Activated CD8-positive, alpha-beta memory T cell treated with anti-CD3 and anti-CD28 coated beads for 48 hours (primary cell): ENCODE results near the gene NTMT1.
"Not testable (repeated sequence)": the region's sequence is repeated elsewhere in the genome, so short reads cannot be mapped to it uniquely, and the experiment has no call there.

ENCODE experiments used
- DNase-seq, 3 experiments: peaks; one replicate each; pipeline ENCODE4 v3.0.0-alpha.2; 2020; ENCODE audit warnings: low read depth in 2 of 3, low spot score in 2 of 3

The NTMT1 gene

DNA sequence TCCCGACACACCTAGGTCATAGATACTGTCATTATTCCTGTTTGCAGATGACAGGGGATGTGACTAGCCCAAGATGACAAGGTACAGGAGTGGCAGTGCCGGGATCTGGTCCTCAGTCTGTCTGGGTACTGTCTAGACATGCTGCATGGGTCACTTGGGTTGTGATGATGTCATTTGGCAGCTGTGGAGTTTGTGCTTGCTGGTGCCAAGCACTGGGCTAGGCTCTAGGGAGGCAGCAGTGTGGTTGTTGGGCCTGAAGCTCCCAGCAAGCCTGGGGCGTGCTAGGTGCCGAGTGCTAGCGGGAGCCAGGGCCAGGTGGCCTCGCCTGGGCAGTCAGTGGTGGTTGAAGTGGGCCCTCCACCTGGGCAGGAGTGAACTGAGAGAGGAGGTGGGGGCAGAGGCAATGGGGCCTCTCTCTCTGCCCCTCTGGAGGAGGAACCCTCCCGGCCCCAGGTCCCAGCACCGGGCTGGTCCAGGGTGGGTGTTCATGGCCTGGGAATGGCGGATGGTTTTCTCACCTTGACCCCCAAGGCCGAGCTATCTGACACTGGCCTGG is 24.8 kb downstream of the NTMT1 start:
- DNase-seq, result no peak

DNA sequence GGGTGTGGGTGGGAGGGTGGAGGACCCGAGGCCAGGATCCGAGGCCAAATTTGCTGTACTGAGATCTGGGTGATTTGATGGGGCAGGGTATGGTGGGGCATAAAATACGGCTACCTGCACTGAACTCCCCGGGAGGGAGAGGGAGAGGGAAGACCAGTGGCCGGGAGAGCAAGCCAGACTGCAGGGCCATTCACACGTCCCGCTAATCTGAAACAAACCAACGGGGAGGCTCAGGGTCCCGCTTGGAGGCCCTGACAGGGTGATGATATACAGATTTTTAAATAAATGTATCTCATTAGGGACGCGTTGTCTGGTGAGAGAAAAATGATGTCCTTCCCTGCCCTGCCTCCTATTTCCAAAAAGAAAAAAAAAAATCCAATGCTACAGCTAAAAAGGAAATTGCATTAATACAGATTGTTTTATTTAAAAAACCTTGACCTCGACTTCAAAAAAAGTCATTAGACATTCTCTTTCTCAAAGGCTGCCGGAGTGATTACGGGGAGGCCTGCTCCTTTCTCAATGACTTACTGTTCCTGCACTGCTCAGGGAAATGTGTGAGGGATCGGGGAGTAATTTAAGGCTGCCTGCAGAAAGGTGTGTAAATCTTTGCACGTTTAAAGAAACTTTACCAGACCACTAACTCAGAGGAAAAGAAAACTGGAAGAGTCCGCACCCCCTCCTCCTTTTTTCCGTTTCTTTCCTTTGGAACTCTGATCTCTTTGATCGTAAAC is 28.0 kb downstream of the NTMT1 start:
- no peak for DNase-seq

DNA sequence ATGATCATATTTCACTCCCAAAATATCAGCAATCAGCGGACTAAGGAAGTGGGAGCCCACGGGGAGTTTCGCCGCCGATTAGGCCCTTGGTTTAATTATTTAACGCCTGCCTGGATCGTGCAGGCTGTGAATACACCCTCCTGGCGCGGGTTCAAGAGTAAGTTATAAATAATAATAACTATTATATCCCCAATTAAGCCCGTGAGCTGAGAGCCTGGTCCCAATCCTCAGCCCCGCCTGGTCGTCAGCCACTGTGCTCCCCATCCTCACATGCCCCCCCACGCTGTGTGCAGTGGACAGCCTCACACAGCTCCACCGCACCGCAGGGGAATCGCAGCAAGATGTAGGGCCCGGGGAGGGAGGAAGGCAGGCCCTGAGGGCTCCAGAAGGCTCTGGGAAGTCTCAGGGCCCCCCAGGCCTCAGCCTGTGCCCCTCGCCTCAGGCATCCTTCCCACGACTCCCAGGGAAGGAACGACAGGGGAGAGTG is 28.6 kb downstream of the NTMT1 start:
- no peak for DNase-seq

DNA sequence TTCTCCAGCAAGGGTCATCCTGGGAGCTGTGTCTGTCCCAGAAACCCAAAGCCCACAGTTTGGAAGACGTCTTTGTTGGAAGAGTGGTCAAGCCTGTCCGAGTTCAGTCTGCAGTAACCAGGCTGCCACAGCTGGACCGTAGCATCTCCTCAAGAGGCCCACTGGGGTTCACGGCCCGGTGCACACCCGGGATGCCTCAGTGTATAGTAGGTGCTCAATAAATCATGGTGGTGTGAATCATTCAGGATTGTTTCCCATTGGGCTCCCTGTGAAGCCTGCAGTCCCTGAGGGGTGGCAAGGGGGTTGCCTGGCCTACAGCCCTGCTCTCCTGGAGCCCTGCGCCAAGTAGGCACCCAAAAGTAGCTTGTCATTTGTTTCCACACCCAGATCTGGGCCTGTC is 29.2 kb downstream of the NTMT1 start:
- DNase-seq, result no peak

DNA sequence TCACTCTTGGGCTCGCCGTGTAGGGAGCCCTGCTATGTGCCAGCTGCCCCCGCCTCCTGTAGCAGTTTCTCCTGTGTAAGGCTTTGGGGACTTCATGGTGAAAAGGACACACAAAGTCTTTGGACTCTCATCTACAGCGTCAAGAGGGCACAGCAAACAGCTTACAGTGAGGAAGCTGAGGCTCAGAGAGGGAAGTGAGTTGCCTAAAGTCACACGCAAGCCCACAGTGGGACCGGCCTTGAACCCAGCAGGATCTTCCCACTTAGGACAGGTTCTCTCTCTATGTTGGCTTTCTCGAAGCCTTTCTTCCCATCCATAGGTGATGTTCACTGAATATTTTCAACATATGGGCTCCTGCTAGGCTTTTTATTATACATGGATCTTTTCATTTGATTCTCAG is 29.7 kb downstream of the NTMT1 start:
- DNase-seq, result no peak

DNA sequence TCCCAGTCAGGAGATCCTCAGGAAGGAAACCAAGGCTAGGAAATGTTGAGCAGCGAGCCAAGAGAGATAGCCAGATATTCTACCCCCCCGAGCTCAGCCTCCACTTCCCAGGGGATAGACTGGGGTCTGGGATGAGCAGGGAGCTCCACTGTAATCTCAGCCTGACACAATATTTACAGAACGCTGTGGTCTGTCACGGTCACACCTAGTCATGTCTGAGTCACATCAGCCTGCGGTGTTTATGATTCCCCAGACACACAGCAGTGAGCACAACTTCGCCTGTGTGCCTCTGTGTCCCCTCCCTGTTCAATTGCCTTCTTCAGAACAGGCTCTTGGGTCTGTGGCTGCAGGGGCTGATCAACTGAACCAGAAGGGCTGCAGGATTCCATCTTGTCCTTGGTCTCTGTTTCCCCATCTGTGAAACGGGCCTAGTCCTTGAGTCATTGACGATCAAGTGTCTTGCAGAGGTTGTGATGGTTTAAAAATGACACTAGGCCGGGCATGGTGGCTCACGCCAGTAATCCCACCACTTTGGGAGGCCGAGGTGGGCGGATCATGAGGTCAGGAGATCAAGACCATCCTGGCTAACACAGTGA is 30.9 kb downstream of the NTMT1 start:
- DNase-seq, result no peak

DNA sequence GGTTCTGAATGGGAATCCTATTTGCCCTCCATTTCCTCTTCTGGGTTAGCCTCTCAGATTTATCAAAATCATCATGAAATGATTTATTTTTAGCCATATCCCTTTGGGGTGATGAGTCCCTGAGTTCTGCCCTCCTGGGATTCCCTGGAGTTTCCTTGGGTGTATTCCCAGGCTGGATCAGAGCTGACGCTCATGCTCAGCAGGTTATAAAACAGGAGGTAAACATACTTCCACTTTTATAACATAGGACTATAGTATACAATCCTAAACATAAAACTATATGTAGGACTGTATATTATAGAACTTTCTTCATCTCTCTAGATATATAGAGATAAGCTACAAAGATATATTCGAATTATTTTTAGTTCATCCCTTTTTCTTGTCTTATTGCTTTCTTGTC is 35.1 kb downstream of the NTMT1 start:
- DNase-seq, result no peak

DNA sequence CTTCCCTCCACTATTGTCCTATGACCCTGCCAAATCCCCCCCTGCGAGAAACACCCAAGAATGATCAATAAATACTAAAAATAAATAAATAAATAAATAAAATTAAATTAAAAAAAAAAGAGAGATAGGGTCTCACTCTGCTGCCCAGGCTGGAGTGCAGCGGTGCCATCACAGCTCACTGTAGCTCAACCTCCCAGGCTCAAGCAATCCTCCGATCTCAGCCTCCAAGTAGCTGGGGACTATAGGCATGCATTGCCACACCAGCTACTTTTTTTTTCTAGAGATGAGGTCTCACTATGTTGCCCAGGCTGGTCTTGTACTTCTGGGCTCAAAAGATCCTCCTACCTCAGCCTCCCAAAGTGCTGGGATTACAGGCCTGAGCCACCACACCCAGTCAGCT is 36.3 kb downstream of the NTMT1 start:
- not testable (repeated sequence) for DNase-seq

DNA sequence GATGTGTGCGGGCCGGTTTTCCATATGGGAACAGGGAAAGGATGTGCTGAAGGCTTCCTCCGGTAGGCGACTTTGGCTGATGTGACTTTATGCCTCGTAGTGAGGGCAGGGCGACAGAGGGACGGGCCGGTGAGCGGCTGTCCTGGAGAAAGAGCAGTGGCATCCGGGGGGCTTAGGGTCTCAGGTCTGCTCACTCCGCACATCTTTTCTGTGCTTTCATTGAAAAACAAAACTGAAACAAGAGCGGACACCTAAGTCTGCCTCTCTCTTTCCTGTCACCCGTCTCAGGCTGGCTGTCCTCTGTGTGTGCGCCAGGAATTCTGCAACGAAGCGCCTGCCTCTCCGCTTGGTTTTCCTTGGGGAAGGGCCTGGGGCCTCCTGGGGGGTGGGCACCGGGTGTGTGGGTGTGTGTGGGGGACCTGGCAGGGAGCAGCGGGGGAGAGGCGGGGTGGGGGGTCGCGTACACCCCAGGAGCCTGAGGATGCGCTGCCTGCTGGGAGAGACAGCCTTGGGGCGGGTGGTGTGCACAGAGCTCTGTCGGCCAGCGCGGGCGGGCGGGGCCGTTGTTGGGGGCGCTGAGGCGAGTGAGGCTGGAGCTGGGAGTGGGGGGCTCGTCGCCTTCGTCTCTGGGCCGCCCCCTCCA is 38.9 kb downstream of the NTMT1 start:
- DNase-seq, result no peak

DNA sequence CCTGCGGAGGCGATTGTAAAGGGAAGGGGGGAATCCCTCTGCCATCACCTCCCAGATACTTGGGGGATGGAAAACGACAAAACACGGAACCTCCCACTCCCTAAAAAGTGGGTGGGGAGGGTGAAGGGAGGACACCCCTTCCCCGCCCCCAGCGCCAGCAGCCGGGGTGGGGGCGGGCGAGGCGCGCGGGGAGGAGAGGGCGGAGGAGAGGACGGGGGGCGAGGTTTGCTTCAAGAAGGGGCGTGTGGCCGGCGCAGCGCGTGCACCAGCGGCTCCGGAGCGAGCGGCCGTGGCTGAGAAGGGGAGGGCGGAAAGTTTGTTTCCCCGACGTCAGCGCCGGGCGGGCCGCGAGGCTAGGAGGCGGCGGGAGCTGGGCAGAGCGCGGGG is 39.4 kb downstream of the NTMT1 start, which contains the start of gene PRRX2:
Gene PRRX2, plus strand, starts transcription at position 259 of the 387 bp plus-strand sequence. CDS start 221 bp downstream, outside the sequence.
- DNase-seq, result no peak

DNA sequence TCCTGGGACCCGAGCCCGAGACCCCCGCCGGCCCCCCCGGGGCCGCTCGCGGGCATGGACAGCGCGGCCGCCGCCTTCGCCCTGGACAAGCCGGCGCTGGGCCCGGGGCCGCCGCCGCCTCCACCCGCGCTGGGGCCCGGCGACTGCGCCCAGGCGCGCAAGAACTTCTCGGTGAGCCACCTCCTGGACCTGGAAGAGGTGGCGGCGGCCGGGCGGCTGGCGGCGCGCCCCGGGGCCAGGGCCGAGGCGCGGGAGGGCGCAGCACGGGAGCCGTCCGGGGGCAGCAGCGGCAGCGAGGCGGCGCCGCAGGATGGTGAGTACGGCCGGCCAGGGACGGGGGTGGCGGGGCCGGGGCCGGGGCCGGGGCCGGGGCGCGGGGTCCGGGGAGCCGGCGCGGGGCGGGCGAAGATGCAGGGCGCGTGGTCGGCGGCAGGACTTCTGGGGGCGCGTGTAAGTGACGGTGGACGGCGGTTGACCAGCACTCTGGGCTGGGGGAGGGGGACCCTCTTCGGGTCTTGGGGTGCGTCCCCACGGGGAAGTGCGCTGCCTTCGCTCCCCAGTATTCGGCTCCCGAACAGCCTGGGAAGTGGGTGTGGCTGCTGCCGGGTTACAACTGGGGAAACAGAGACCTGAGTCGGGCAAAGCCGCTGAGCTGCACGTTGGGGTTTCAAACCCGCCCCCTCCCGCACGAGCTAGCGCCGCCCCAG is 40.0 kb downstream of the NTMT1 start:
- no peak for DNase-seq

DNA sequence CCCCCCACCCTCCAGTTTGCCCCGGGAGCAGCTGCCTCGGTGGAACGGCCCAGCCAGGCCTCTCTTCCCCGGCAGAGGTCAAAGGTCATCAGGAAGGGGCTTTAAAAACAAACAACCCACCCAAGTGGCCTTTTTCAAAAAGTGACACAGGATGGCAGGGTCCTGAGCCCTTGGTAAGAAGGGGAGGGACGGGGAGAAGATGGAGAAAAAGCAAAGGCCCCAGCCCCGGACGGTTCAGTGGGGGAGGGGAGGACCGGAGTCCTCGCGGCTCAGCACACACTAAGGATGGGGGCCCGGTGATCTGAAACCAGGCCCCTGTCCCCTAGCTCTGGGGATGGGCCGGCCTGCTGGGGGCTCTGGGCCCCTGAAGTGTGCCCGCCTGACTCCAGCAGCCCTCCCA is 40.6 kb downstream of the NTMT1 start:
- no peak for DNase-seq

DNA sequence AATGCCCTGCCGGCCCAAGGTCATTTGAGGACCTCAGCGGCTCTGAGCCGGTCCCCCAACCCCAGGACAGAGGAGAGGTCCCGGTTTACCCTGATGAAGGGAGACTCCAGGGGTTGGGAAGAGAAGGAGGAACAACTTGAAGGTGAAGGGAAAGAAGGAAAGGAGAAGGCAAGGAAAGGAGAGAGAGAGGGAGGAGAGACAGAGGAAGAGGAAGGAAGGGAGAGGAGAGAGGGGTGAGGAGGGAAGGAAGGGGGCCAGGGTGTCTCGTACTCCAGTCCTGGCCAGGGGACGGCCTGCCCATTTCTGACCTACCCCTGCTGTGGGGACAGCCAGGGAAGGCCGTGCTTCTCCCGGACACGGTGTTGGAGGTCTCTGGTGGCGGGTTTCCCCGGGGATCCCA is 41.4 kb downstream of the NTMT1 start:
- no peak for DNase-seq

DNA sequence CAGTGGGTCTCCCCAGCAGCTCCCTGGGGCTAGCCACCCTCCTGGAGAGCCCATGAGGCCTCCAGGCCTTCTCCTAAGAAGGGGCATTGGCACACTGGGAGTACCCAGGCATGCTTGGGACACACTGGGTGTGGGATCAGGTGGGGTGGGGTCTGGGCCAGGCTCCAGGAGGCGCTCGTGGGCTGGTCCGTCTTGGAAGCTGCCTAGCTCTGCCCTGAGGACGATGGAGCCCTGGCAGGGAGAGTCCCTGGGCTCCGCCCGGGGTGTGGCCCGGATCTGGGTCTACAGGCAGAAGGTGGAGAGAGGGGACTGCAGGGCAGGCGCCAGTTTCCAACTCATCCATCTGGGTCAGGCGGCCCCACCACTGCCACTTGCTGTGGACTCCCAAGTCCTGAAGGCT is 41.9 kb downstream of the NTMT1 start:
- DNase-seq, result no peak

DNA sequence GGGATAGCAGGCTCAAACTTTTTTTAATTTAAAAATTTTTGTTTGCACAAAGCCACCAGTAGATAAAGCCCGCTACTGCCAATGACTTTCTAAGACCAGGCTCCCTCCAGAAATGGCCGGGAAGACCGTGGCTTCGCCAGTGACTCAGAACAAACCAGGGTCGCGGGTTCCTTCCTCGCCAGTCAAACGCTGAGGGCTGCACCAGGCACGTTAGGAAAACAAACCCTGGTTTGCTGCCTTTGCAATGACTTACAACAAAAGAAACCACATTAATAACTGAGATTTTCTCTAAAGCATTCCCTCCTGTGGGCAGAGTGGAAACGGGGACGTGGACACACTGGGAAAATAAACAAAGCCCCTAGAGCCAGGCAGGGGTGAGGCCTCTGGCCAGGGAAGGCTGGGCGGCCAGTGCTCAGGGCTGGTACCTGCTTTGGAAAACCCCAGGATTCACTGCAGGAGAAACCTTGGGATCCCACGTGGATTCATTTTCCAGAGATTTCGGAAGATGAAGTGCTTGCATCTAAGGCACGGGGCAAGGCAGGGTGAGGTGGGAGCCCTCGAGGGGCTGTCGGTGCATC is 43.3 kb downstream of the NTMT1 start:
- no peak for DNase-seq

DNA sequence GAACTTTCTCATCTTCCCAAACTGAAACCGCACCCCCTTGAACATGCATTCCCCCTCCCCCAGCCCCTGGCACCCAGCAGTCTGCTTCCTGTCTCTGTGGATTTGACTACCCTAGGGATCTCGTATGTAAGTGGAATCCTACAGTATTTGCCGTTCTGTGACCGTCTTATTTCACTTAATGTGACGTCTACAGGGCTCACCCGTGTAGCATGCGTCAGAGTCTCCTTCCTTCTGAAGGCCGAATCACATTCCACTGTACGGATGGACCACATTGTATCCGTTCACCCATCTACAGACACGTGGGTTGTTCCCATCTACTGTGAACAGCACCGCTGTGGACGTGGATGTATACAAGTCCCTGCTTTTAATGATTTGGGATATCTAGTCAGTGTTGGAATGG is 44.0 kb downstream of the NTMT1 start:
- DNase-seq, result no peak

DNA sequence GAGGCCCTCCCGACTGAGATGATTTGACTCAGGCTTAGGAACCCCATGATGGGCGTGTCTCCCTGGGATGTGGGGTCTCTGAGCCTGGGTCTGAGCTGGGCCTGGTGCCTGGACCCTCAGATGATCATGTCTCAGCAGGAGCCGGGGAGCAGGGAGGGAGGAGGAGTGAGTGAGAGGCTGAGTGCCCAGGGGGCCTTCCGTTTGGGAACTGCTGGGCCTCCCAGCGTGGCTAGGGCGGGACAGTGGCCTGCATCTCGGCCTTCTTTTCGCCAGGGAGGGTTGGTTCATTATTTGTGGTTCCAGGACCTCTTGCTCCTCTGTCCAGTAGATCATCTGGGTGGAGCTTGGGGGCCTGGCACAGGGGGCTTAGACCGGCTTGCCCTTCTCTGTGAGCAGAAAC is 45.1 kb downstream of the NTMT1 start:
- DNase-seq, result no peak

DNA sequence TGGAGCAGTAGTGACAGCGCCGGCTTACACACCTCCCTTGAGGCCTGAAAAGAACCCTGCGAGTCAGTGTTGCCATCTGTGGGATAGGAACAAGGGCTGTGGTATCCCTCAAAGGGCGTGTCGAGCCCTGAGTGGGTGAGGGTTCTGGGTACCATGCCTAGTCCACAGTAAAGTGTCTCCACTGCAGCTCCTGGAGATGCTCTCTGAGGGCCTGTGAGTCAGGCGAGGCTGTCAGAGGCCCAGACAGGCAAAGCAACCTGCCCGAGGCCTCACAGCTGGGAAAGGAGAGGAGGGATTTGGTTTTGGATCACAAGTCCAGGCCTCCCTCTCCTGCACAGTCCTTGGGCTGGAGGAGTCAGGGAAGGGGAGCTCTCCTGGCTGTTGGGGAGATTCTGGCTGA is 45.6 kb downstream of the NTMT1 start:
- DNase-seq, result no peak

DNA sequence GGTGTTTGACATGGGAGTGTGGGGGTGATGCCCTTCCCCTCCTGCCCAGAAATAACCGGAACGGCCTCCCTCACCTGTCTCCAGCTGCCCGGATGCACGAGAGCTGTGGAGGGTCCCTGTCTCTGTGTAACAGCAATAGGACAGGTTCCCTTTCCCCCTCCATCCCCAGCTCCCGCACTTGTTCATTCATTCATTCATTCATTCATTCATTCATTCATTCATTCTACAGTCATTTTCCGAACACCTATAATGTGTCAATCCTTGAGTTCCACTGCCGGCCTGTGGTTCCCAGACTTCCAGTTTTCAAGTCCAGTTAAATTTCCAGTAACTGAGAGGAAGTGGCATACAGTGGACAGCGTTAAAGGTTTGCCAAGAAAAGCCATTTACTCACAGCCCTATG is 46.7 kb downstream of the NTMT1 start:
- no peak for DNase-seq

DNA sequence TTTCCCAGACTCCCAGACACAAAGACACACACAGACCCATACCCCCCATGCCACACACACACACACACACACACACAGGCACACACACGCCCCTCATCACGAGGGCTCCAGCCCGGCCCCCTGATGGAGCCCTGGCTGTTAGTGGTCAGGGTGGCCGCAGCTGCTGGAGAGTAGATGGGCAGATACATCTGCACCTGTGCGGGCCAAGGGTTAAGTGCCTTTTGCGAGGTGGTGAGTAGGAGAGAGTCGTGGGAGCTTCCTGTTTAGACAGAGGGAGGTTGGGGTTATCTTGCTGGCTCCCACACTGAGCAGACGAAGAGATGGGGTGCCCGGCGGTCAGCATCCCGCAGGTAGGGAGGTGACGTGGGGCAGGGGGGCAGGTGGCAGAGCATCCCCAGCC is 47.6 kb downstream of the NTMT1 start:
- no peak for DNase-seq

DNA sequence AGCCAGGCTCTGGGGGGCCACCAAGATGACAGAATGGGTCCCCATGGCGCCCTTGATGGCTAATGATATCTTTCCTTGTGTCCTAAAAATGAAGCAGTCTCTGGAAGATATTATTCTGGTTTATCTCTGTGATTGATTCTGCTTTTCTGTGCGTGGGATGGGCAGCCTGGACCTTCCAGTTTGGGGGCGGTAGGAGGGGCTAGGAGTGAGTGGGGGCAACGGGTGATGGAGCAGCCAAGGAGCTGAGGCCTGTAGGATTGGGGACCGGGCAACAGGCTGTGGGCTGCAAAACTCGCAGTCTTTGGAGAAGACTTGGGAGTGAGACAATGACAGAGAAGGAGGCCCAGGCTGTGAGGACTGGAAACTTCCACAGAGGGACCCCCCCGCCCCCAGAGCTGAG is 48.3 kb downstream of the NTMT1 start:
- no peak for DNase-seq
